DOHH2 (cell line): ENCODE results near the gene SIPA1L3.

Experiments
- EZH2phosphoT487 ChIP-seq: fragments of 200-600 bp; sonication (generic); IDR thresholded peaks from 2 replicates; pipeline ENCODE4 v1.6.1; 2017; ENCODE audit warnings: borderline replicate concordance, mild to moderate bottlenecking, antibody characterized with exemption, low read length, moderate library complexity, mixed read lengths
- TF ChIP-seq, protein P1 (sequence below): fragments of 200-600 bp; sonication (generic); IDR thresholded peaks from one replicate; pipeline ENCODE4 v1.5.1; 2014; ENCODE audit warnings: antibody characterized with exemption, mild to moderate bottlenecking, low read depth, low read length; ENCODE audit not compliant: poor library complexity, severe bottlenecking

DNA sequence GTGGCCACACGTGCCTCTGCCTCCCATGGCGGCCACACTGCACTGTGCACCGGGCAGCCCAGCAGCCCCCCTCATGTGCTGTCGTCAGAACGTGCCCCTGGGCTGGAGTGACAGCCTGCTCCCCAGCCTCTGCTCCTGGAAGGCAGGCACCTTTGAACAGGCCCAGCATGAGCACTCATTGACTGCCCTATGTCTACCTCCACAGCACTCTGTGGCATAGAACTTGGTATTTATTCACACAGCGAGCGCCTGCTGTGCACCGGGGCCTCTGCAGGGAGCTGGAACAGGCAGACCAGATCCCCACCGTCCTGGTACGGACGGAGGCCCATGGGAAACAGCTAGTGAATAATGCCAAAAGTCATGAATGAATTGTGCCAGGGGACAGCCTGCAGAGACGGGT lies 263.3 kb downstream of the SIPA1L3 start:
- TF ChIP-seq, protein P1, sequence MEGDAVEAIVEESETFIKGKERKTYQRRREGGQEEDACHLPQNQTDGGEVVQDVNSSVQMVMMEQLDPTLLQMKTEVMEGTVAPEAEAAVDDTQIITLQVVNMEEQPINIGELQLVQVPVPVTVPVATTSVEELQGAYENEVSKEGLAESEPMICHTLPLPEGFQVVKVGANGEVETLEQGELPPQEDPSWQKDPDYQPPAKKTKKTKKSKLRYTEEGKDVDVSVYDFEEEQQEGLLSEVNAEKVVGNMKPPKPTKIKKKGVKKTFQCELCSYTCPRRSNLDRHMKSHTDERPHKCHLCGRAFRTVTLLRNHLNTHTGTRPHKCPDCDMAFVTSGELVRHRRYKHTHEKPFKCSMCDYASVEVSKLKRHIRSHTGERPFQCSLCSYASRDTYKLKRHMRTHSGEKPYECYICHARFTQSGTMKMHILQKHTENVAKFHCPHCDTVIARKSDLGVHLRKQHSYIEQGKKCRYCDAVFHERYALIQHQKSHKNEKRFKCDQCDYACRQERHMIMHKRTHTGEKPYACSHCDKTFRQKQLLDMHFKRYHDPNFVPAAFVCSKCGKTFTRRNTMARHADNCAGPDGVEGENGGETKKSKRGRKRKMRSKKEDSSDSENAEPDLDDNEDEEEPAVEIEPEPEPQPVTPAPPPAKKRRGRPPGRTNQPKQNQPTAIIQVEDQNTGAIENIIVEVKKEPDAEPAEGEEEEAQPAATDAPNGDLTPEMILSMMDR: no peak
- TF ChIP-seq EZH2phosphoT487: no peak
